BJ (cell line): ENCODE data around the gene MAPKAPK3. TPM values are rescaled to one million over a fixed set of nuclear protein-coding genes. Genes with fewer than 3 reads are reported as not detected.

Experiments
- CTCF ChIA-PET: fragments of 350-600 bp; formaldehyde crosslinking; extraction: SDS; loops from one replicate; lab custom pipeline; 2021; ENCODE audit warnings: antibody characterized with exemption, inconsistent platforms; lab: Yijun Ruan, JAX
- POLR2A ChIA-PET: fragments of 300-600 bp; sonication (Branson Sonifier 250); formaldehyde crosslinking; extraction: SDS; loops from one replicate; lab custom pipeline; 2021; ENCODE audit warnings: antibody characterized with exemption; lab: Charles Lee
- DNase-seq: peaks from one replicate; pipeline ENCODE4 v3.0.0-alpha.2; 2011; ENCODE audit warnings: low read depth
- H3K27me3 ChIP-seq: 2 replicates; pipeline ENCODE4 v1.6.0; 2011; ENCODE audit warnings: low read length; ENCODE audit not compliant: control insufficient read depth, insufficient read depth
- H3K36me3 ChIP-seq: 2 replicates; pipeline ENCODE4 v1.5.1; 2011; ENCODE audit warnings: low read length; ENCODE audit not compliant: control insufficient read depth, insufficient read depth
- H3K4me3 ChIP-seq: 2 replicates; pipeline ENCODE4 v1.5.1; 2011; ENCODE audit warnings: low read depth, mild to moderate bottlenecking, control low read depth, low read length
- CTCF ChIP-seq: IDR thresholded peaks from 2 replicates; pipeline ENCODE4 v1.5.1; 2011; ENCODE audit warnings: low read depth, mild to moderate bottlenecking, control low read depth, inconsistent platforms, low read length, moderate library complexity; ENCODE audit not compliant: insufficient read depth
- polyA plus RNA-seq: library from polyadenylated mRNA; depleted of rRNA; stranded (reverse); fragments of >200 nt; gene quantifications from 2 replicates; pipeline ENCODE4 v1.2.3, GENCODE V29; 2011

The MAPKAPK3 gene
- polyA plus RNA-seq, 1 experiment, result 53.5 TPM

DNA sequence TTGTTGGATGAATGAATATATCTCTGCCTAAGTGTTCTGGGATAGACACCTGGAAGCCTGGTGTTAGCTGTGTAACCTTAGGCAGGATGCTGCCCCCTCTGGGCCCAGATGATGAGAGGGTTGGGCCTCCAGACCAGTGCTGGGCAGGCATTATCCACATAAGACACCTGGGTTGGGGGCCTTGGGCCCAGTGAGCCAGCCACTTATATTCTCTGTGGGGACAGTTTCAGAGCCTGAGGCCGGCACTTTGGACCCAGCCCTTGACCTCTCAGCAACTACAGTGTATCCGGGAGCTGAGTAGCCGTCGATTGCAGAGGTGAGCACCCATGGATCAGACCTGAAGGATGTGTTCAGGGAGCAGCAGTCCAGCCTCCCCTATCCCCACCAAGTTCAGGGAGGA, 45.5 kb upstream of the MAPKAPK3 start:
- Histone ChIP-seq H3K4me3 (no peak overlapping the region), H3K36me3 (peaks cover 11% of the 10 kb centered on the region), H3K27me3 (no peaks in the 10 kb centered on the region)
- no peak for TF ChIP-seq CTCF
- DNase-seq, result no peak
- POLR2A ChIA-PET, result no interaction called here
- CTCF ChIA-PET, result interaction anchor here (0.7 to 14.6 kb wide), 10 partner anchors 9 to 813 kb away, joined by 3 to 479 read pairs (median 6); partner anchors contain the start of genes CISH, MANF and MAPKAPK3

DNA sequence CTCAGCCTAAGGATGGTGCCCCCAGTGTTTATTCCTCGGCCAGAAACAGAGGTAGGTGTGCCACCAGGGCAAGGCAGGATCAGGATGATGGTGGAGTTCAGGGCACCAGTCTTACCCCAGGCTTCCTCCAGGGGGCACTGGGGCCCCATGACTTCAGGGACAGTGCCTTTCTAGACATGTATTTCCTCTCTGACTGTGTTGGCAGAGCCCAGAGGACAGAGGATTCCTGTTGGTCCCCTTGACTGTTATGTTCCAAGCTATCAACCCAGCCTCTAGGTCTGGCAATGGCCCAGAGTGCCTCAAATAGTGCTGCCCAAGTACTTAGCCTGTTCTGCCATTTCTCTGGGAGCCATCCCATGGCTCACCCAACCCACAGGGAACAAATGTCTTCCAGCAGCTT, 44.8 kb upstream of the MAPKAPK3 start:
- ChIA-PET CTCF (interaction anchor here (0.6 to 14.6 kb wide), 16 partner anchors 9 to 1091 kb away, joined by 3 to 479 read pairs (median 5); partner anchors contain the start of genes CISH and MAPKAPK3), POLR2A (no interaction called here)
- no peak for DNase-seq
- H3K36me3 ChIP-seq, result peaks cover 12% of the 10 kb centered on the region
- peak; percentile 93 for TF ChIP-seq CTCF
- H3K4me3 ChIP-seq, result no peak overlapping the region
- no peaks in the 10 kb centered on the region for H3K27me3 ChIP-seq

- DNase-seq, result no peak
- POLR2A ChIA-PET, result no interaction called here
Observed at GRCh38 chr3:50572801-50573371, 44.1 kb upstream of the MAPKAPK3 start.

GRCh38 chr3:50573566-50574443, 43.1 kb upstream of the MAPKAPK3 start:
- Histone ChIP-seq H3K36me3 (peaks cover 18% of the 10 kb centered on the region), H3K4me3 (no peak overlapping the region), H3K27me3 (no peaks in the 10 kb centered on the region)
- no peak for TF ChIP-seq CTCF
- DNase-seq, result no peak
- POLR2A ChIA-PET, result no interaction called here
- CTCF ChIA-PET, result interaction anchor here (1.2 to 14.6 kb wide), 5 partner anchors 13 to 76 kb away, joined by 3 to 479 read pairs (median 6); partner anchors contain the start of genes CISH and MAPKAPK3

More at GRCh38 chr3:50572801-50573371, 44.1 kb upstream of the MAPKAPK3 start:
- no peaks in the 10 kb centered on the region for H3K27me3 ChIP-seq
- peaks cover 16% of the 10 kb centered on the region for H3K36me3 ChIP-seq
- no peak overlapping the region for H3K4me3 ChIP-seq
- CTCF ChIA-PET, result interaction anchor here (0.6 to 14.6 kb wide), 16 partner anchors 8 to 1091 kb away, joined by 3 to 479 read pairs (median 5); partner anchors contain the start of genes CISH and MAPKAPK3
- no peak for TF ChIP-seq CTCF

DNA sequence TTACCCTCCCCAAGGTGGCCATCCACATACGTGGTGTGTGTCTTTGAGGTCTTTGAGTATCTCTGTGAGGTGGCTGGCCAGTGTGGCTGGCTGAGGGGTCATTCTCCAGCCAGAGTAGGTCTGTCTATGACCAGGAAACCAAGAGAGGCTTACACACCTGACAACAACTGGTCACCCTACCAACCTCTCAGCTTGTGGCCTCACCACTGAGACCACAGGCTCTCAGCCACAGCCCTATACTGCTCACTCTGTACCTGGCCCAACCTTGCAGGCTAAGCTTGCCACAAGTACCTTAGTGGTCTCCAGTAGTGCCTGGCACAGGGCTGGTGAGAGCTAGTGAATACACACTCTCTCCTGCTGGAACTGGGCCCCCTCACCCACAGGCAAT, 42.5 kb upstream of the MAPKAPK3 start:
- no peak overlapping the region for H3K4me3 ChIP-seq
- H3K27me3 ChIP-seq, result no peaks in the 10 kb centered on the region
- ChIA-PET POLR2A (no interaction called here), CTCF (interaction anchor here (1.2 to 14.6 kb wide), 2 partner anchors 17 to 36 kb away, joined by 3 to 479 read pairs; partner anchors contain the start of genes CISH and MAPKAPK3)
- no peak for DNase-seq
- TF ChIP-seq CTCF, result no peak
- peaks cover 18% of the 10 kb centered on the region for H3K36me3 ChIP-seq
